ENCODE measurements around the gene PTGDS. TPM values are rescaled to one million over a fixed set of nuclear protein-coding genes. Genes with fewer than 3 reads are reported as not detected.

Gene PTGDS
- total RNA-seq, 4 donors from 2014 or later: 4.3 to 31.7 (median 25.7) TPM

- Histone ChIP-seq H3K4me1 (peaks cover 23% of the 10 kb centered on the region), H3K27me3 (no peaks in the 10 kb centered on the region), H3K4me3 (no peak overlapping the region), H3K36me3 (no peaks in the 10 kb centered on the region), H3K27ac (no peak overlapping the region), H3K9me3 (no peaks in the 10 kb centered on the region)
- DNase-seq (ENCODE audit: low spot score in 2 of 2): no peak
- no peak for TF ChIP-seq POLR2A (IDR thresholded peaks at IDR 0.05)
- TF ChIP-seq POLR2AphosphoS5 (IDR thresholded peaks at IDR 0.05): no peak
- TF ChIP-seq CTCF (IDR thresholded peaks at IDR 0.05): no peak
- no peak for TF ChIP-seq EP300 (IDR thresholded peaks at IDR 0.05)
- WGBS: 93% methylated on average over 9 of the region's 44 CpGs
Measured at GRCh38 chr9:136952876-136953770, 24.2 kb upstream of the PTGDS start.

GRCh38 chr9:136953771-136954269 is 23.5 kb upstream of the PTGDS start:
- Histone ChIP-seq H3K27ac (no peak overlapping the region), H3K36me3 (no peaks in the 10 kb centered on the region), H3K27me3 (no peaks in the 10 kb centered on the region), H3K4me1 (peaks cover 20% of the 10 kb centered on the region), H3K4me3 (no peak overlapping the region), H3K9me3 (no peaks in the 10 kb centered on the region)
- TF ChIP-seq POLR2AphosphoS5 (IDR thresholded peaks at IDR 0.05): no peak
- no peak for TF ChIP-seq CTCF (IDR thresholded peaks at IDR 0.05)
- no peak for TF ChIP-seq POLR2A (IDR thresholded peaks at IDR 0.05)
- no peak for TF ChIP-seq EP300 (IDR thresholded peaks at IDR 0.05)
- no peak for DNase-seq (ENCODE audit: low spot score in 2 of 2)
- WGBS: 78% methylated on average over 5 of the region's 19 CpGs

GRCh38 chr9:136954270-136955083 is 22.8 kb upstream of the PTGDS start:
- TF ChIP-seq POLR2AphosphoS5 (IDR thresholded peaks at IDR 0.05) (no peak), CTCF (IDR thresholded peaks at IDR 0.05) (no peak), EP300 (IDR thresholded peaks at IDR 0.05) (no peak), POLR2A (IDR thresholded peaks at IDR 0.05) (no peak)
- no peak for DNase-seq (ENCODE audit: low spot score in 2 of 2)
- no peaks in the 10 kb centered on the region for H3K9me3 ChIP-seq
- 87% methylated on average over 23 of the region's 25 CpGs for WGBS
- H3K36me3 ChIP-seq: no peaks in the 10 kb centered on the region
- H3K4me1 ChIP-seq: peaks cover 17% of the 10 kb centered on the region
- H3K27me3 ChIP-seq: no peaks in the 10 kb centered on the region
- H3K4me3 ChIP-seq: no peak overlapping the region
- H3K27ac ChIP-seq: no peak overlapping the region

GRCh38 chr9:136955202-136955942 is 21.9 kb upstream of the PTGDS start:
- Histone ChIP-seq H3K4me3 (no peak overlapping the region), H3K4me1 (peaks cover 14% of the 10 kb centered on the region), H3K27ac (no peak overlapping the region), H3K9me3 (no peaks in the 10 kb centered on the region), H3K27me3 (no peaks in the 10 kb centered on the region), H3K36me3 (no peaks in the 10 kb centered on the region)
- TF ChIP-seq POLR2AphosphoS5 (IDR thresholded peaks at IDR 0.05): no peak
- no peak for TF ChIP-seq POLR2A (IDR thresholded peaks at IDR 0.05)
- TF ChIP-seq CTCF (IDR thresholded peaks at IDR 0.05): no peak
- 97% methylated on average over 9 of the region's 14 CpGs for WGBS
- DNase-seq (ENCODE audit: low spot score in 2 of 2): no peak

All from suprapubic skin (tissue), 4 donors.